OCI-LY1 (cell line): ENCODE data around the gene MLANA.

Experiments
- H2AFZ ChIP-seq: fragments of 200-600 bp; sonication (generic), shearing (Covaris generic); 2 replicates; pipeline ENCODE4 v1.6.0; 2014; ENCODE audit warnings: antibody characterized with exemption, mild to moderate bottlenecking, low read length
- H3F3A ChIP-seq: fragments of 200-600 bp; sonication (generic), shearing (Covaris generic); 2 replicates; pipeline ENCODE4 v1.6.0; 2014; ENCODE audit warnings: mild to moderate bottlenecking, antibody characterized with exemption, low read length, moderate library complexity; ENCODE audit not compliant: insufficient read depth
- H3K27ac ChIP-seq: fragments of 200-600 bp; sonication (generic); 2 replicates; pipeline ENCODE4 v1.5.1; 2014; ENCODE audit warnings: low read length, mixed run types, mild to moderate bottlenecking, low read depth; ENCODE audit not compliant: poor library complexity, severe bottlenecking
- H3K27me3 ChIP-seq: fragments of 200-600 bp; sonication (generic); 2 replicates; pipeline ENCODE4 v1.6.0; 2014; ENCODE audit warnings: antibody characterized with exemption, mild to moderate bottlenecking, low read length, moderate library complexity; ENCODE audit not compliant: insufficient read depth
- H3K36me3 ChIP-seq: fragments of 200-600 bp; sonication (generic); 2 replicates; pipeline ENCODE4 v1.6.1; 2014; ENCODE audit warnings: mild to moderate bottlenecking, antibody characterized with exemption, low read length, moderate library complexity, mixed read lengths; ENCODE audit not compliant: insufficient read depth
- H3K4me1 ChIP-seq: fragments of 200-600 bp; sonication (generic); 2 replicates; pipeline ENCODE4 v1.5.1; 2014; ENCODE audit warnings: mild to moderate bottlenecking, low read length, moderate library complexity; ENCODE audit not compliant: insufficient read depth, severe bottlenecking
- H3K4me2 ChIP-seq: fragments of 200-600 bp; sonication (generic), shearing (Covaris generic); 2 replicates; pipeline ENCODE4 v1.6.1; 2014; ENCODE audit warnings: low read length
- H3K4me3 ChIP-seq: fragments of 200-600 bp; sonication (generic); 2 replicates; pipeline ENCODE4 v1.5.1; 2014; ENCODE audit warnings: low read length, low read depth, mild to moderate bottlenecking, mixed read lengths; ENCODE audit not compliant: poor library complexity, severe bottlenecking
- H3K79me2 ChIP-seq: fragments of 200-600 bp; shearing (Covaris generic); 2 replicates; pipeline ENCODE4 v1.6.1; 2016; ENCODE audit warnings: mixed run types, low read length, mixed read lengths; ENCODE audit not compliant: insufficient read depth
- H3K9ac ChIP-seq: fragments of 200-600 bp; sonication (generic), shearing (Covaris generic); 2 replicates; pipeline ENCODE4 v1.6.1; 2014; ENCODE audit warnings: mild to moderate bottlenecking, low read length, mixed read lengths
- H3K9me2 ChIP-seq: fragments of 200-600 bp; sonication (generic), shearing (Covaris generic); 2 replicates; pipeline ENCODE4 v1.6.1; 2014; ENCODE audit warnings: low read depth, mild to moderate bottlenecking, low read length, mixed read lengths
- H3K9me3 ChIP-seq: fragments of 200-600 bp; shearing (Covaris generic); 2 replicates; pipeline ENCODE4 v1.6.1; 2014; ENCODE audit warnings: low read length, mixed read lengths
- H4K20me1 ChIP-seq: fragments of 200-600 bp; sonication (generic), shearing (Covaris generic); 2 replicates; pipeline ENCODE4 v1.6.0; 2016; ENCODE audit warnings: mild to moderate bottlenecking, low read length; ENCODE audit not compliant: insufficient read depth
- EZH2 ChIP-seq: fragments of 200-600 bp; sonication (generic), shearing (Covaris generic); IDR thresholded peaks from 2 replicates; pipeline ENCODE4 v1.8.0; 2017; ENCODE audit warnings: borderline replicate concordance, mixed run types, mild to moderate bottlenecking, antibody characterized with exemption, low read length, moderate library complexity, mixed read lengths
- TF ChIP-seq, protein P1 (sequence below): fragments of 200-600 bp; sonication (generic), shearing (Covaris generic); IDR thresholded peaks from 2 replicates; pipeline ENCODE4 v1.5.1; 2017; ENCODE audit warnings: mild to moderate bottlenecking, antibody characterized with exemption, low read length, moderate library complexity, mixed read lengths

The MLANA gene

DNA sequence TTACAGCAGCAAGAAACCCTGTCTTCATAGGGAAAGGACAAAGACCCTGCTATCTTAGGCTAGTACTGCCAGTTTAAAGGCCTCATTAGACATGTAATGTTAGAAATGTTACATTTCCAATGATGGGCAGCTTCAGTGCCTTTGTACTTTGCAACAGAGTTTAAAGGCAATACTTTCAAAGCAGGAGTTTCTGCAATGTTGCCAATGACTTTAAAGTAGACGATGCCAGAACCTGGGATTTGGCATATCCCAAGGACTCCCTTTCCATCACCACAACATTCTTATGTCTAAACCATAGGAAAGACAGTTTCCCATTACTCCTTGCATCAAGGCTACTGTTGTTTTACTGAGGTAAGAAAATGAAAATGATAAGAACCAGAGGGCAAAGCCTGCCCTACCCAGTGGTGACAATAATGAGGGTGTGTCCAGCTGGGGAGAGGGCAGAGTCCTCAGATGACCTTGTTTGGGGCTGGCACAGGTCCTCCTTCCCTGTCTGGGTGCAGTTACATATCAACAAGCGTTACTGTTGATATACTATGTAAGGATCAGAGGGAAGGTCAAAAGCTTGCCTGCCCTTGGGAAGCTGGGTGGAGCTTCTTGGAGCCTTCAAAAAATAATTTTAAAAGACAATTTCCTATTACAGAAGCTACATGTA is 27.5 kb upstream of the MLANA start:
- Histone ChIP-seq H3K27me3 (no peaks in the 10 kb centered on the region), H3K9ac (no peak overlapping the region), H3K36me3 (no peaks in the 10 kb centered on the region), H4K20me1 (no peaks in the 10 kb centered on the region), H2AFZ (no peak overlapping the region), H3K4me1 (no peaks in the 10 kb centered on the region), H3K9me3 (no peaks in the 10 kb centered on the region), H3K4me2 (no peak overlapping the region), H3K27ac (no peak overlapping the region), H3K79me2 (no peaks in the 10 kb centered on the region), H3F3A (no peaks in the 10 kb centered on the region), H3K9me2 (no peaks in the 10 kb centered on the region), H3K4me3 (no peak overlapping the region)
- no peak for TF ChIP-seq EZH2
- TF ChIP-seq, protein P1, sequence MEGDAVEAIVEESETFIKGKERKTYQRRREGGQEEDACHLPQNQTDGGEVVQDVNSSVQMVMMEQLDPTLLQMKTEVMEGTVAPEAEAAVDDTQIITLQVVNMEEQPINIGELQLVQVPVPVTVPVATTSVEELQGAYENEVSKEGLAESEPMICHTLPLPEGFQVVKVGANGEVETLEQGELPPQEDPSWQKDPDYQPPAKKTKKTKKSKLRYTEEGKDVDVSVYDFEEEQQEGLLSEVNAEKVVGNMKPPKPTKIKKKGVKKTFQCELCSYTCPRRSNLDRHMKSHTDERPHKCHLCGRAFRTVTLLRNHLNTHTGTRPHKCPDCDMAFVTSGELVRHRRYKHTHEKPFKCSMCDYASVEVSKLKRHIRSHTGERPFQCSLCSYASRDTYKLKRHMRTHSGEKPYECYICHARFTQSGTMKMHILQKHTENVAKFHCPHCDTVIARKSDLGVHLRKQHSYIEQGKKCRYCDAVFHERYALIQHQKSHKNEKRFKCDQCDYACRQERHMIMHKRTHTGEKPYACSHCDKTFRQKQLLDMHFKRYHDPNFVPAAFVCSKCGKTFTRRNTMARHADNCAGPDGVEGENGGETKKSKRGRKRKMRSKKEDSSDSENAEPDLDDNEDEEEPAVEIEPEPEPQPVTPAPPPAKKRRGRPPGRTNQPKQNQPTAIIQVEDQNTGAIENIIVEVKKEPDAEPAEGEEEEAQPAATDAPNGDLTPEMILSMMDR = no peak

DNA sequence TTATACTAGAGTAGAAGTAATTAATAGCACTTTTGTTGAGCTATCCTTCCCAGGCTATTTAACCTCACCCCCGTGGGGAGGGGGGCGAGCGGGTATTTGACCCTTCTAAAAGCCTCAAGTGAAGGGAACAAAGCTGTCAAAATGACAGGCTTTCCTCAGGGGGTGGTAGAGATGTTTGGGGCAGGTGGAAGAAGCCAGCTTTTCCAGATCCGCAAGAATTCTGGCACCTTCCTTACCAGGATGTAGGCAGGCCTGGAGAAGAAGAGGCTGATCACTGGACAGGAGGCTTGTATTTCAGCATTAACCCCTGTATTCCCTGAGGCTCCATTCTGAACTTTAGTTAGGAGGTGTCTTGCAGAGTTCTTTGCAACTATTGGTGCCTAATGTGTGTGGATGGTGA is 26.2 kb upstream of the MLANA start:
- Histone ChIP-seq H3K9ac (no peak overlapping the region), H3K9me2 (no peaks in the 10 kb centered on the region), H3K9me3 (no peaks in the 10 kb centered on the region), H3K79me2 (no peaks in the 10 kb centered on the region), H3K4me3 (no peak overlapping the region), H4K20me1 (no peaks in the 10 kb centered on the region), H2AFZ (no peak overlapping the region), H3K4me1 (no peaks in the 10 kb centered on the region), H3K27ac (no peak overlapping the region), H3F3A (no peaks in the 10 kb centered on the region), H3K4me2 (no peak overlapping the region), H3K27me3 (no peaks in the 10 kb centered on the region), H3K36me3 (no peaks in the 10 kb centered on the region)
- TF ChIP-seq EZH2 = no peak
- TF ChIP-seq, protein P1 = no peak

DNA sequence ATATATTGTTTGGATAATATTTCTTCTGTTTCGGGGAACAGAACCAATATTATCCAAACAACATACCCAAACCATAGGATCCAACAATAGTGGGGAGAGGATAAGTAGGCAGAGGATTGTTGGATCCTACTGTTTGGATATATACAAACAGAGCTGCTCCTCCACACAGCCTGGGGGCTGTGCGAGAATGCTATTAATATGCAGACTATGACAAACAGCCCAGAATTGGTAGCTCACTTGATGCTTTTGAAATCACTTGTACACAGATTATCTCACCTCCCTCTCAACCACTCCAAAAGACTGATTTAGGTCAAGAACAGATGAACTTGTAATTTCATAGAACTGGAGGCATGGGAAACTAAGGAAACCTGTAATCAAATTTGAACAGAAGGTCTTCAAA is 24.4 kb upstream of the MLANA start:
- no peaks in the 10 kb centered on the region for H3K9me2 ChIP-seq
- no peaks in the 10 kb centered on the region for H3F3A ChIP-seq
- no peak overlapping the region for H3K27ac ChIP-seq
- no peaks in the 10 kb centered on the region for H3K27me3 ChIP-seq
- peaks cover 13% of the 10 kb centered on the region for H3K4me1 ChIP-seq
- H2AFZ ChIP-seq = no peak overlapping the region
- no peaks in the 10 kb centered on the region for H3K36me3 ChIP-seq
- H3K4me3 ChIP-seq = no peak overlapping the region
- no peak overlapping the region for H3K4me2 ChIP-seq
- no peaks in the 10 kb centered on the region for H4K20me1 ChIP-seq
- TF ChIP-seq EZH2 = no peak
- TF ChIP-seq, protein P1 = no peak
- H3K79me2 ChIP-seq = no peaks in the 10 kb centered on the region
- no peak overlapping the region for H3K9ac ChIP-seq
- H3K9me3 ChIP-seq = no peaks in the 10 kb centered on the region
